ENCODE results near the gene SHISAL1.

The SHISAL1 gene

DNA sequence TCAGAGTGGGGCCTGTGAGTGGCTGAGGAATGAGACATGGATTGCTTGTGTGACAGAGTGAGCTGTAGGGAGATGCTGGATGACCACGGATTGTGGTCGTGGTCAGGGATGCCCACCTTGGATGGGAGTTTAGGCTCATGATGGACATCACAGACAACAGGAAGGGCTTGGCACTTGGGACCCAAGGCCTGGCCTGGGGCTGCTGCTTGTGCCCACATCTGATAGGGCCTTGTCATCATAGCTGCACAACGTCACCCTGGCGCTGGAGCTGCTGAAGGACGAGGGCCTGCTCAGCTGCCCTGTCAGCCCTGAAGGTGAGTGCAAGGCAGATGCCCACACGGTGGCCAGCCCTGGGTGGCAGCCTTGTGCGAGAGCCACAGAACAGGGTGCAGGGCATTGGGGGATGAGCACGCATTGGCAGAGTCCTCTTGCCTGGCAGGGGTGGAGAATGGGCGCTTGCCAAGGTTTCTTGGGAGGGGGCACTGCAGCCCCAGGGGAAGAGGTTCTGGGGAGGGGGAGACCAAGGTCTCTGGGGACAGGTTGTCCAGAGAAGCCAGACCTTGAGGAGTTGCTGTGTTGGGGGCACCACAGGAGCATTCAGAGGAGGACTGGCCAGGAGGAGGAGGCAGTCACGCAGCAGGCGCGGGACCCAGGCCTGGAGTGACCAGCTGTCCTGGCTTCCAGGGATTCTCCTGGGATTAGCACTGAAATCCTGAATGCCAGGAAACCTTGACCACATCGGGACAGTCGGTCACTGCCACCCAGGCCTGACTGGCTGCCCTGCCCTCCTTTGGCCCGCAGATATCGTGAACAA is 107.0 kb downstream of the SHISAL1 start:
- DNase-seq, result no peak

DNA sequence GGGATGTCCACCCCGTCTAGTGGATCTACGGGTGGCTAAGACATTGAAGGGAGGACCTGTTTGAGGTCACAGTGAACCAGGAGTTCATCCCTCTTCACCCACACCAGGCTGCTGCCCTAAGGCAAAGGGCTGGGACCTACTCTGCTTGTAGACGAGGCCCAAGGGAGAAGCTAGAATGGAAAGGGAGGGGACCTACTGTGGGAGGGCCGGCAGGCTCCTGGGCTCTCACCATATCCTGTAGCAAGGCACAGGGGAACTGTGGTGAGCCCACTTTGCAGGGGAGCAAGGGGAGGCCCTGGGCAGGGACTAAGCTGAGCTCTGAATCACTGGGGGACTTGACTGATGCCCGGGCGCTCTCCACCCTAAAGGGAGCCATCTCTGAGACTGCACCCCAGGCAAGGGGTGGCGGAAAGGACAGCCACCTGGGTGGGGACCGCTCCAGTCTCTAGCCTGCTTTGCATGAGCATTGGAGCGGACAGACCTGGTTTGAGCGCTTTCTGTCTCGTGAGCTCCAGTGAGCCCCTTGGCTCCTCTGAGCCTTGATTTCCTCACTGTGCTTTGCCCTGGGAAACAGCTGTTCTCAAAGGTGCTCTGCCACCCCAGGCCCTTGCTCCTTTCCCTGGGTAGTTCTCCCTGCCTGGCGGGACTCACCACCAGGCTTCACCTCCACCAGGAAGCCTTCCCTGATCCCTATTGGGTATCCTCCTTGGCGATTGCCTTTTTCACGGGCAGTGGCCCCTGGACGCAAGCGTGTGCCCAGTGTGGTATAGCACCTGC is 107.8 kb downstream of the SHISAL1 start:
- no peak for DNase-seq

DNA sequence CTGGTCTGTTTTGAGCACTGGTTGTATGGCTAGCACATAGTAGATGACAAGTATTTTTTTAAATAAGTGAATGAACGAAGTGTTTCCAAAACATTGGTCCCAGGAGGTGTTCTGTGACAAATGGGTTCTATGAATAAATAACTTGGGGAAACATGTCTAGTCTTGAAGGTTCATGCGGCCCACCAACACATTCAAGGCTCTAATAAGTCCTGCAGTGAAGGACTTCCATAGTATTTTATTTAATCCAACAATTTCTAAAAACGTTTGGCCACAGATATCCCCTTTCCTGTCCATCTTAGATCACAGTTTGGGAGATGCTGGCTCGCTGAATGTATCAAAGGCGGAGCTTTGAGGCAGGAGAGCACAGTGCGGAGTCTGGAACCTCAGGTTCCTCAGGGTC is 109.5 kb downstream of the SHISAL1 start:
- no peak for DNase-seq

DNA sequence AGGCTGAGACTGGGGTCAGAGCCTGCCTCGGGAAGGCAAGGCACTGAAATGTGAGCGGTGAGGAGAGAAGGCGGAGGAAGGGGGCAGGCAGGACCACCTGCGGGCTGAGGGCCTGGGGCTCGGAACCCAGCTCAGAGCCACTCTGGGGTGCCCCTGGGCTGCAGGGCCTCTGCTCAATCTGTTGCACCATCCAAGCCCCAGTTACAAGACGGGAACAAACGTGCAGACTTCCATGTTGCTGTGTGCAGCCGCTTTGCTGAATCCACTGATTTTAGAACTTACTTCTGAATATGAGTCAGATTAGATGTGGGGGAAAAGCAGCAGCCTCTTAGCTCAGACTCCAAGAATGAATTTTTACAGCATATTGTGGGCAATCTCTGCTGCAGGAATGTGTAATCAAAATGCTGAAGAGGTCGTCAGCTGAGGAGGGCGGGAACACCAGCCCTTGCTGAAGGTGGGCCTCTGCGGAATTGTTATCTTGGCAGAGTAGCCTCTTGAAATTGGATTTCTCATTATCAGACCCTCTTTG is 110.4 kb downstream of the SHISAL1 start:
- DNase-seq, result no peak

DNA sequence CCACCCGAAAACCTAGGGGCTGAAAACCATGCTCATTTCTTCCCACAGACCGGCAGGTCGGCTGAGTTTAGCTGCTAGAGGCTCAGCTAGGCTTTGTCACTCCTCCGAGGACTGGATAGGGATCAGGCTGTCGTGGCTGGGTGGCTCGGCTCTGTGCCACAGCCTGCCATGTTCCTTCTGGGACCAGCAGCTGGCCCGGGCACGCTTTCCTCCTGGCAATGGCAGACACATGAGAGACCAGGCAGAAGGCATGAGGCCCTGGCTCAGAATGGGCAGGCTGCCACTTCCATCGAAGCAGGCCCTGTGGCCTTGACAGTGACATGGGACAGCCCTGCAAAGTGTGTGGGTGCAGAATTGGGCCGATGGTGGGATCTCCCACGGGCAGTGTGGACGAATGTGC is 111.1 kb downstream of the SHISAL1 start:
- DNase-seq, result no peak

DNA sequence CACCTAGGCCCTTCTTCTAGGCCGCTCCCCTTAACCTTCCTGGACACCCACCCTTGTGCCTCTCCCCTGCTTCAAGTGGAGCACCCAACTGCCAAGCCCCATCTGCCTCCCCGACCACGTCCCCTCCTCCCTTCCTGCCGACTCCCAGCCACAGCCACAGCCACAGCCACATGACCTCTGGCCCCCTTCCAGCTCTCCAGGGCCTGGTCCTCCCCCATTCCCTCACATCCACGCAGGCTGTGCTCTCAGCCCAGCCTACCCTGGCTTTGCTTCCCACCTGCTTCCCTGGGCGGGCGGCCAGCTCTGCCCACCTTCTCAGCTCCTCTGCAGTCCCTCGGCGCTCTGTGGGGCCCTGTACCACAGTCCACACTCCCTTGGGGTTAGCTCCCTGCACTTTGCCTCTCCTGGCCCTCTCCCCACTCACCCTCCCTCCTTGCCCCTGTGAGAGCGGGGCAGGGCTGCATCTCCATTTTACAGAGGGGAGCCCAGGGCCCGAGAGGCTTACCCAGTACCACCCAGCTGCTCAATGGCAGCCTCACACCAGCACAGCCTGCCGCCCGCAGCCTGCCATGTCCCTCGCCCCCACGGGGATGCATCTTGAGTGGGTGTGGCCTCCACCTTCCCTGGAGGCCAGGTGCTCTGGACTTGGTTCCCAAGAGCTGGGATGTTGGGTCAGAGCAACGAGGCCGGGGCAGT is 111.7 kb downstream of the SHISAL1 start:
- no peak for DNase-seq

DNA sequence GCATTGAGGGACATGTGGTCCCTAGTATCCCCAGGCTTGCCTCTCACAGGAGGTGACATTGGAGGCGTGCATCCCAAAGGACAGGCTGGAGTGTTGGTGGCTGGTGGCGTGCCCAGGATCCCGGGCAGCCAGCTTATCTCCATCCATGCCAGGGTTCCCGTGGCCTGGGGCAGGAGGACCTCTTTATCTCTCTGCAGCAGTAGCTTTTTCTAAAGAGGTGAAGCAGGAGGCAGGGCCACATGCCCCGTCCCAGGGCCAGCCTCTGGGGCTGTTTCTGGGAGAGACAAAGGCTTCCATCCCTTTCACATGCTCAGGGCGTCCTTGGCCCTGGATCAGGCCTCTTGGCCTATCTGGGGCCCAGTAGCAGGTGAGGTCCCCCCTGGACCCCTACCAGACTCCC is 112.3 kb downstream of the SHISAL1 start:
- no peak for DNase-seq

DNA sequence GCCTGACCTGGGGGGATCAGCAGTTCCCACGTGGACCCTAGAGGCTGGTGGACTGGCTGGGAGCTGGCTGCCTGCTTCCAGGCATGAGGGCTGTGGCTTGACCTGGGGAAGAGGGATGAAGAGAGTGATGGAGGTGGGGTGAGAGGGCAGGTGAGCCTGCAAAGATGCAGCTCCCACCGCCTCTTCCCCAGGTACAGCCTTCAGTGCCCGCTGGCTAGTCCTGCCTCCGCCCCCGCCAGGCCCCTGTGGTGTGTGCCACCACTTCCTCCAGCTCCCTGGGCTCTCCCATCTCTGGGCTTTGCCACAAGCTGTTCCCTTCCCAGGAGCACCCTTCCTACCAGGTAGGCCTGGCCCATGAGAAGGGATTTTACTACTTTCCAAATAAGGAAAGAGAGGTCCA is 112.9 kb downstream of the SHISAL1 start:
- DNase-seq, result no peak

DNA sequence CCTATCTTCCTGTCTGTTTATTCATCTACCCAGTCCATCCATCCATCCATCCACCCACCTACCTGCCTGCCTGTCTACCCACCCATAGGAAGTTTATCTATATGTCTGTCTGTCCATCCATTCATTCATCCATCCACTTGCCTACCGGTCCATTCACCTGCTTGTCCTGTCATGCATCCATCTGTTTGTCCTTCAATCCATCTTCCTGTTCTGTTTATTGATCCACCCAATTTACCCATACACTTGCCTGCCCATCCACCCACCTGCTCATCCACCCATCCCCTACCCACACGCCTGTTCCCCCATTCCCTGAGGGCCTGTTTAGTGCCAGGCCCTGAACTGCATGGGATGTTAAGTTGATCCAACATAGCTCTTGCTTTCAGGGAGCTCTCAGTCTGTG is 113.6 kb downstream of the SHISAL1 start:
- no peak for DNase-seq

DNA sequence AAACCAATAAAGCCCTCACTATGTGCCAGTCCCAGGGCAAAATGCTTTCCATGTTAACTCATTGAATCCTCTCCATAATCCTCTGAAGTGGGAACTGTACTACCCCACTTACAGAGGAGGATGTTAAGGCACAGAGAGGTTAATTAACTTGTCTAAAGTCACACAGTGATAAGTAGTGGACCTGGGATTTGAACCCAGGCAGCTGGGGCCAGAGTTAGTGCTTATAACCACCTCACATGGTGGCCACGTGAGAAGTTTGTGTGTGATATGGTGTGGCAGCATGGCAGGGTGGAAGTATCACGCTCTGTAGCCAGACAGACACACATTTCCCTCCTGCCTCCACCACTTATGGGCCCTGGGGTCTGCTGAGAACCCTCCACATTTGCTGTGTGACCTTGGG is 115.5 kb downstream of the SHISAL1 start:
- DNase-seq, result no peak

DNA sequence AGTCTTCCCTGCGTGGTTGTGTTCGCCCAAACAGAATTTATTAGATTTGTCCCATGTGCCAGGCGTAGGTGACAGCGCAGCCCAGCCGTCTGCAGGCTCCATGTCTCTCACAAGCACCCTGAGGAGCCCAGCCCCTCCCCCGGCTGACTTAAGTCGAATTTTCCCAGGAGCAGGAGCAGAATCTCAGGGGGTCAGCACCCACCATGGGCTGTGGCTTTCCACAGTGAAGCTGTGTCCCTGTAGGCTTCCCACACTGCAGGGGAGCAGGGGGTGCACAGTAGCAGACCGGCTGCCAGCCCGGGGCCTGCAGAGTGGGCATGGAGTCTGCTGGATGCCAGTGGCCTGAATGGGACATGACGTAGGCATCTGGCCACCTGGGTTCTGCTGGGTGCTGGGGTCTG is 116.0 kb downstream of the SHISAL1 start:
- DNase-seq, result no peak

DNA sequence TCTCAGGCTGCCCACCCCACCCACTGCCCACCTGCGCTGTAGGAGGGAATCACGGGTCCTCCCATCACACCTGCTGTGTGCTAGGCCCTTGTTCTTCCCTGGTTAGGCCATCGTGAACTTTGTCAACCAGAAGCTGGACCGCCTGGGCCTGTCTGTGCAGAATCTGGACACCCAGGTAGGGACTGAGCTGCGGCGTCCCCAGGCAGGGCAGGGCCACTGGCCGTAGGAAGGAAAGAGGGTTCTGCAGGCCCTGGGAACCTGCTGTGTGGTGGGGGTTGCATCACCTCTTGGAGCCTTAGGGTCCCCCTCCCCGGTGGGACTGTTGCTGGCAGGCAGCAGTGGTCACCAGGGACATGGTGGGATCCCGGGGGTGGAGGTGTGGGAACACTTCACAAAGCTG is 116.5 kb downstream of the SHISAL1 start:
- no peak for DNase-seq

DNA sequence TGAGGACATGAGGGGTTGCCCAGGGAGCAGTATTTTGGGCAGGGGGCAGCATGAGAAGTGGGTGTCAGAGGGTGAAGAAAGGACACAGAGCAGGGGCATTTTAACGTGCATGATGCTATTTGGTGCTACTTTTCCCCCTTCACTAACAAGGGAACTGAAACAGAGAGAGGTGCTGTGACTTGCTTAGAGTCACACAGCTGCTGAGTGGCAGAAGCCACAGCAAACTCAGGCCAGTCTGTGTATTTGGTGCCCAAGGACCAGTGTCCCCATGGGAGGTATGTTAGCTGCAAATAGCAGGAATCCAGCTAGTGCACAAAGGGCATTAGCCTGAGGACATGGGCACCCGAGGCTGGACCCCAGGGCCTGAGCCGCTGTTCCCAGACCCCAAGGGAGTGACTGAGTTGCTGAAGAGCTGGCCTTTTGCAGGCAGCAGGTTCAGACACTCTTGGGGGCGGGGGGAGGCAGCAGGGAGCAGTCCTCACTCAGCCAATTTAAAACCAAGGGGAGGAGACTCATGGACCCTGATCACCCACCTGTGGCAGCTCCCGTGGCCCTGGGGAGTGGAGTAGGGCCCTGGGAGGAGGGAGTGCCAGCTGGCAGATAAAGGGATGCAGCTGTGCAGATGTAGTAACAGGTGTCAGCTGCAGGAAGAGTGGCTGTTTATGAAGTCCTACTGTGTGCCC is 117.4 kb downstream of the SHISAL1 start:
- no peak for DNase-seq

DNA sequence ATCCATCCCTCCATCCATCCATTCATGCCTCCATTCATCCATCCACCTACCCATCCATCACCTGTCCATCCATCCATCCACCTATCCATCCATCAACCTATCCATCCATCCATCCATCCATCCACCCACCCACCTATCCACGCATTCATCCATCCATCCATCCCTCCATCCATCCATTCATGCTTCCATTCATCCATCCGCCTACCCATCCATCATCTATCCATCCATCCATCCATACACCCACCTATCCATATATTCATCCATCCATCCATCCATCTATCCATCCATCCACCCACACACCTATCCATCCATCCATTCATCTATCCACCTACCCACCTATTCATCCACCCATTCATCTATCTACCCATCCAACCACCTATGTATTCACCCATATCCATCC is 118.2 kb downstream of the SHISAL1 start:
- no peak for DNase-seq

Data from activated gamma-delta T cell (primary cell).